Keratinocyte (primary cell): ENCODE results near the gene GPX7. TPM values are rescaled to one million over a fixed set of nuclear protein-coding genes. Genes with fewer than 3 reads are reported as not detected.

Experiments used
- DNase-seq: peaks from one replicate; pipeline ENCODE4 v3.0.0-alpha.2; 2011; ENCODE audit warnings: low read depth, missing footprints, low spot score
- FAIRE-seq: peaks from 2 replicates; lab custom pipeline; 2011; peaks lifted over from hg19 to GRCh38; lab: Jason Lieb, UNC
- H2AFZ ChIP-seq: 2 replicates; pipeline ENCODE4 v1.6.0; 2012; ENCODE audit warnings: low read length, control low read depth, inconsistent platforms; ENCODE audit not compliant: control insufficient read depth
- H3K27ac ChIP-seq: 2 replicates; pipeline ENCODE4 v1.5.1; 2011; ENCODE audit warnings: low read length; ENCODE audit not compliant: control insufficient read depth, insufficient read depth
- H3K27me3 ChIP-seq: 3 replicates; pipeline ENCODE4 v1.6.0; 2011; ENCODE audit warnings: low read length; ENCODE audit not compliant: control insufficient read depth, insufficient read depth; ENCODE audit errors: extremely low read depth
- H3K36me3 ChIP-seq, 2 experiments: 2 replicates in 1 of 2; 3 replicates in 1 of 2; pipeline ENCODE4 v1.5.1; 2011; ENCODE audit warnings: low read length in 2 of 2, mild to moderate bottlenecking in 1 of 2; ENCODE audit not compliant: control insufficient read depth in 2 of 2, insufficient read depth in 2 of 2; ENCODE audit errors: extremely low read depth in 1 of 2
- H3K4me1 ChIP-seq: 3 replicates; pipeline ENCODE4 v1.5.1; 2011; ENCODE audit warnings: low read length; ENCODE audit not compliant: control insufficient read depth, insufficient read depth; ENCODE audit errors: extremely low read depth
- H3K4me2 ChIP-seq: 3 replicates; pipeline ENCODE4 v1.6.0; 2011; ENCODE audit warnings: low read depth, low read length; ENCODE audit not compliant: control insufficient read depth, insufficient read depth; ENCODE audit errors: extremely low read depth
- H3K4me3 ChIP-seq, 3 experiments: fragments of 200-600 bp in 1 of 3; sonication (generic) in 1 of 3; 2 replicates in 2 of 3; 3 replicates in 1 of 3; pipeline ENCODE4 v1.5.1; 2011 to 2016; ENCODE audit warnings: low read length in 3 of 3, mild to moderate bottlenecking in 3 of 3, control low read depth in 2 of 3, inconsistent platforms in 1 of 3, low read depth in 1 of 3, mixed read lengths in 1 of 3, mixed run types in 1 of 3, moderate library complexity in 1 of 3; ENCODE audit not compliant: control insufficient read depth in 2 of 3, insufficient read depth in 2 of 3; ENCODE audit errors: extremely low read depth in 1 of 3
- H3K79me2 ChIP-seq: 2 replicates; pipeline ENCODE4 v1.6.0; 2012; ENCODE audit warnings: low read length; ENCODE audit not compliant: control insufficient read depth, insufficient read depth
- H3K9ac ChIP-seq: 3 replicates; pipeline ENCODE4 v1.6.0; 2011; ENCODE audit warnings: low read length; ENCODE audit not compliant: control insufficient read depth, insufficient read depth; ENCODE audit errors: extremely low read depth
- H3K9me1 ChIP-seq: 3 replicates; pipeline ENCODE4 v1.6.0; 2011; ENCODE audit warnings: low read length; ENCODE audit not compliant: control insufficient read depth, insufficient read depth; ENCODE audit errors: extremely low read depth
- H3K9me3 ChIP-seq: 2 replicates; pipeline ENCODE4 v1.5.1; 2012; ENCODE audit warnings: low read depth, low read length; ENCODE audit not compliant: control insufficient read depth
- H4K20me1 ChIP-seq: 3 replicates; pipeline ENCODE4 v1.6.0; 2011; ENCODE audit warnings: low read length; ENCODE audit not compliant: control insufficient read depth, insufficient read depth; ENCODE audit errors: extremely low read depth
- CTCF ChIP-seq, 3 experiments: IDR thresholded peaks in 1 of 3; conservative IDR thresholded peaks in 1 of 3; optimal IDR thresholded peaks in 1 of 3; 2 replicates in 2 of 3; 3 replicates in 1 of 3; pipeline versions ENCODE3 to v1.5.1; 2011; ENCODE audit warnings: low read length in 3 of 3, mild to moderate bottlenecking in 3 of 3, moderate library complexity in 2 of 3, control low read depth in 1 of 3, inconsistent platforms in 1 of 3; ENCODE audit not compliant: insufficient read depth in 2 of 3; ENCODE audit errors: extremely low read depth in 1 of 3
- EZH2 ChIP-seq: IDR thresholded peaks from one replicate; pipeline ENCODE4 v1.6.1; 2012; ENCODE audit warnings: inconsistent platforms, mild to moderate bottlenecking, low read length, moderate library complexity
- dilution Hi-C: fragments of 300-500 bp; cut with MboI; formaldehyde crosslinking; loops from one replicate; pipeline ENCODE4 v1.7.0; 2020; ENCODE audit warnings: low sequenced_read_pairs; ENCODE audit not compliant: extremely low pct_ligation_motif_present
- polyA plus RNA-seq, 5 experiments: library from polyadenylated mRNA; depleted of rRNA in 3 of 5; stranded (reverse) in 3 of 5; stranded (forward) in 1 of 5; unstranded in 1 of 5; fragments of >200 nt; gene quantifications; 1 replicate in 1 of 5; 2 replicates in 3 of 5; 3 replicates in 1 of 5; pipeline versions ENCODE4 v1.2.1 to v1.2.3, GENCODE V29; 2011 to 2012; ENCODE audit warnings: missing spikeins in 2 of 5, low read depth in 1 of 5, low replicate concordance in 1 of 5

The GPX7 gene
- polyA plus RNA-seq, 1 donor (not counting 4 experiments of a cell fraction or from before 2014, with no cell fraction given), result 0.49 TPM

DNA sequence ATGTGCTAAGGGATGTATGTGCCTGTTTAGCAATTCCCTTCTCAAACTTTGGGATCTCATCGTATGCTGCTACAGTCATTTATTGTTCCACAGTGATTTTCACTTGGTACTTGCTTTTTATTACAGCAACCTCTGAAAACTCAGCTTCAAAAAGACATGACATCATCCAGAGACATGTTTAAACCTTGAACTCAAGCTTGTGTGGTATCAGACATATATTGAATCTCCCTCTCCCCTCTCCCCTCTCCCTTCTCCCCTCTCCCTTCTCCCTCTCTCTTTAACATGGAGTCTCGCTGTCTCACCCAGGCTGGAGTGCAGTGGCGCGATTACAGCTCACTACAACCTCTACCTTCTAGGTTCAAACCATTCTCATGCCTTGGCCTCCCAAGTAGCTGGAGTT, 29.8 kb upstream of the GPX7 start:
- Histone ChIP-seq H4K20me1 (no peaks in the 10 kb centered on the region), H2AFZ (no peak overlapping the region), H3K36me3 (no peaks in the 10 kb centered on the region), H3K79me2 (no peaks in the 10 kb centered on the region), H3K27ac (no peak overlapping the region), H3K4me2 (no peak overlapping the region), H3K9me1 (no peaks in the 10 kb centered on the region), H3K27me3 (peaks cover 5% of the 10 kb centered on the region), H3K4me3 (no peak overlapping the region), H3K4me1 (peaks cover 13% of the 10 kb centered on the region), H3K9me3 (no peaks in the 10 kb centered on the region), H3K9ac (no peak overlapping the region)
- no peak for FAIRE-seq
- no peak for DNase-seq
- dilution Hi-C loops, result no loop called here
- no peak for TF ChIP-seq EZH2
- TF ChIP-seq CTCF (optimal IDR thresholded peaks at IDR 0.05 in 1 of 3, IDR thresholded peaks at IDR 0.05 in 1 of 3, conservative IDR thresholded peaks at IDR 0.05 in 1 of 3; ENCODE audit: extremely low read depth in 1 of 3, insufficient read depth in 2 of 3, low read length in 3 of 3), result no peak

DNA sequence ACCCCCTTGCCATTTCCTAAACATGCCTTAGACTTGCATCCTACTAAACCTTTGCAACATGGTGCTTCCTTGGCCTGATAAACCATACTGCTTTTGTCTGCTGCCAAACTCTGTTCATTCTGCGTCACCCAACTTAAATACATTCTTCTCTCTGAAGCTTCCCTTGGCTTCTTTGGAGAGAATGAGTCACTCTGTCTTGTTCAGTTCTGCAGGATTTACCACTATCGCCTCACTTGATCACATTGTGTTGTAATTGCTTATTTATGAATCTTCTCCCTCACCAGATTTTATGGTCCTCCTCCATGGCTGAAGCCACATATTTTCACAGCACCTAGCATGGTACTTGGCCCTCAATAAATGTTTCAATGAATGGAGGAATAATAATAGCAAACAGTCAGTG, 27.6 kb upstream of the GPX7 start:
- Histone ChIP-seq H4K20me1 (no peaks in the 10 kb centered on the region), H3K27me3 (no peaks in the 10 kb centered on the region), H3K27ac (peak overlapping the region; percentile 27), H3K4me2 (peak overlapping the region; percentile 8), H3K9ac (no peak overlapping the region), H3K4me3 (no peak overlapping the region), H3K4me1 (peaks cover 13% of the 10 kb centered on the region), H3K9me1 (no peaks in the 10 kb centered on the region), H3K36me3 (no peaks in the 10 kb centered on the region), H2AFZ (peak overlapping the region; percentile 69), H3K9me3 (no peaks in the 10 kb centered on the region), H3K79me2 (no peaks in the 10 kb centered on the region)
- dilution Hi-C loops, result no loop called here
- peak; percentile 92 for FAIRE-seq
- DNase-seq, result no peak
- TF ChIP-seq EZH2, result no peak
- TF ChIP-seq CTCF (optimal IDR thresholded peaks at IDR 0.05 in 1 of 3, IDR thresholded peaks at IDR 0.05 in 1 of 3, conservative IDR thresholded peaks at IDR 0.05 in 1 of 3; ENCODE audit: extremely low read depth in 1 of 3, insufficient read depth in 2 of 3, low read length in 3 of 3), result no peak
